ENCODE results near the gene MACROD2. TPM values are rescaled to one million over a fixed set of nuclear protein-coding genes. Genes with fewer than 3 reads are reported as not detected.

MACROD2 gene
- total and polyA plus RNA-seq, 2 donors (not counting 1 experiment from before 2014, with no cell fraction given), result 5.3 to 6.7 TPM

DNA sequence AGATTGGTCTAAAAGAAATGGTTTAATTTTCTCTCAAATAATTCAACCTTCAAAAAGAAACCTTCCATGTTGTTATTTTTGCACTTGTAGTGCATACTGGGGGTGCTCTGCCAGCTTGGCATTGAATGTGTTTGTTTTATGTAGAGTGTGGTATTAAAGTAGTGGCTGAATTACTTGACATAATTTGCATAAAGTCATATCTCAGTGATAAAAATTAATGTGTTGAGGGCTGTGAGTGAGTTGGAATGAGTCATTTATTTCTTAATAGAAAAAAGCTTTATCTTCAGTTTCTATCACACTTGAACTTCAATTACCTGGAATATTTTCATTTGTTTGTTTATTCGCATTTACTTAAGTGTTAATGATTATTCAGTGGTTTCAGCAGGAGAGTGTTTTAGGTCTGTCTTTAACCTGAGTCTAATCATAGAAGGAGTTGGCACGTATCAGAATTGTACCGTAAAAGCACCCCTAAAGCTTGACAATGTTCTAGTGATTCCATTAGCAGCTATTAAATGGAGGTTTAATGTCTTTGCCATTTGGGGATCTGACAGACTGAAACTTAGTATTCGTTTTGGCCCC lies 1143.3 kb downstream of the MACROD2 start:
- H3K9ac ChIP-seq (ENCODE audit: low read length), result no peak overlapping the region
- no peaks in the 10 kb centered on the region for H3K4me1 Mint-ChIP-seq
- CTCF ChIA-PET, result no interaction called here

GRCh38 chr20:15139522-15139921 lies 1144.2 kb downstream of the MACROD2 start:
- Histone ChIP-seq H3K4me1 (ENCODE audit: control insufficient read depth in 2 of 2, insufficient read depth in 2 of 2, low read length in 2 of 2) (no peaks in the 10 kb centered on the region), H3K9me3 (ENCODE audit: control extremely low read depth in 1 of 3, control insufficient read depth in 2 of 3, insufficient read depth in 1 of 3, low read length in 2 of 3) (no peaks in the 10 kb centered on the region), H3K27ac (ENCODE audit: low read length in 2 of 2) (no peak overlapping the region), H3K4me2 (replicated peaks; ENCODE audit: low read depth, low read length, poor library complexity, severe bottlenecking) (no peak overlapping the region), H4K20me1 (ENCODE audit: control insufficient read depth, insufficient read depth, low read length, poor library complexity, severe bottlenecking) (no peaks in the 10 kb centered on the region), H3K79me2 (ENCODE audit: control insufficient read depth, insufficient read depth, low read length) (no peaks in the 10 kb centered on the region), H3K4me3 (ENCODE audit: control extremely low read depth in 1 of 5, extremely low read depth in 1 of 5, insufficient read depth in 1 of 5, low read depth in 2 of 5, low read length in 4 of 5) (no peak overlapping the region), H3K27me3 (replicated peaks in 1 of 4; ENCODE audit: control extremely low read depth in 1 of 4, control insufficient read depth in 3 of 4, insufficient read depth in 4 of 4, low read length in 3 of 4) (no peaks in the 10 kb centered on the region), H3K36me3 (replicated peaks in 1 of 2; ENCODE audit: control extremely low read depth in 1 of 2, control insufficient read depth in 1 of 2, extremely low read depth in 1 of 2, insufficient read depth in 2 of 2, low read length in 1 of 2) (no peaks in the 10 kb centered on the region), H2AFZ (ENCODE audit: insufficient read depth, low read depth, low read length, poor library complexity, severe bottlenecking) (no peak overlapping the region), H3K9ac (ENCODE audit: low read length) (no peak overlapping the region)
- Mint-ChIP-seq H3K27ac (no peak overlapping the region), H3K9me3 (ENCODE audit: insufficient read depth) (no peaks in the 10 kb centered on the region), H3K4me1 (no peaks in the 10 kb centered on the region), H3K27me3 (no peaks in the 10 kb centered on the region), H3K4me3 (no peak overlapping the region)
- no peak for TF ChIP-seq EZH2 (IDR thresholded peaks at IDR 0.05; ENCODE audit: borderline replicate concordance, insufficient read depth, low read depth, low read length, poor library complexity, severe bottlenecking)
- TF ChIP-seq, protein P1, sequence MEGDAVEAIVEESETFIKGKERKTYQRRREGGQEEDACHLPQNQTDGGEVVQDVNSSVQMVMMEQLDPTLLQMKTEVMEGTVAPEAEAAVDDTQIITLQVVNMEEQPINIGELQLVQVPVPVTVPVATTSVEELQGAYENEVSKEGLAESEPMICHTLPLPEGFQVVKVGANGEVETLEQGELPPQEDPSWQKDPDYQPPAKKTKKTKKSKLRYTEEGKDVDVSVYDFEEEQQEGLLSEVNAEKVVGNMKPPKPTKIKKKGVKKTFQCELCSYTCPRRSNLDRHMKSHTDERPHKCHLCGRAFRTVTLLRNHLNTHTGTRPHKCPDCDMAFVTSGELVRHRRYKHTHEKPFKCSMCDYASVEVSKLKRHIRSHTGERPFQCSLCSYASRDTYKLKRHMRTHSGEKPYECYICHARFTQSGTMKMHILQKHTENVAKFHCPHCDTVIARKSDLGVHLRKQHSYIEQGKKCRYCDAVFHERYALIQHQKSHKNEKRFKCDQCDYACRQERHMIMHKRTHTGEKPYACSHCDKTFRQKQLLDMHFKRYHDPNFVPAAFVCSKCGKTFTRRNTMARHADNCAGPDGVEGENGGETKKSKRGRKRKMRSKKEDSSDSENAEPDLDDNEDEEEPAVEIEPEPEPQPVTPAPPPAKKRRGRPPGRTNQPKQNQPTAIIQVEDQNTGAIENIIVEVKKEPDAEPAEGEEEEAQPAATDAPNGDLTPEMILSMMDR (IDR thresholded peaks at IDR 0.05), result no peak
- intact Hi-C loops (cut with micrococcal nuclease), result no loop called here
- ChIA-PET CTCF (interaction anchor here (0.6 kb wide), 1 partner anchor 257 kb away, joined by 3 read pairs; no protein-coding TSS in a partner anchor), POLR2A (no interaction called here)
- WGBS (ENCODE audit: insufficient coverage), result 100% methylated on average over 1 of the region's 2 CpGs
- ATAC-seq (ENCODE audit: low read depth) (no peak), DNase-seq (no peak)

More for the DNA sequence above, 1143.3 kb downstream of the MACROD2 start:
- Histone ChIP-seq H3K27me3 (replicated peaks in 1 of 4; ENCODE audit: control extremely low read depth in 1 of 4, control insufficient read depth in 3 of 4, insufficient read depth in 4 of 4, low read length in 3 of 4) (no peaks in the 10 kb centered on the region), H3K36me3 (replicated peaks in 1 of 2; ENCODE audit: control extremely low read depth in 1 of 2, control insufficient read depth in 1 of 2, extremely low read depth in 1 of 2, insufficient read depth in 2 of 2, low read length in 1 of 2) (no peaks in the 10 kb centered on the region), H3K9me3 (ENCODE audit: control extremely low read depth in 1 of 3, control insufficient read depth in 2 of 3, insufficient read depth in 1 of 3, low read length in 2 of 3) (no peaks in the 10 kb centered on the region), H3K27ac (ENCODE audit: low read length in 2 of 2) (no peak overlapping the region), H3K4me1 (ENCODE audit: control insufficient read depth in 2 of 2, insufficient read depth in 2 of 2, low read length in 2 of 2) (no peaks in the 10 kb centered on the region), H2AFZ (ENCODE audit: insufficient read depth, low read depth, low read length, poor library complexity, severe bottlenecking) (no peak overlapping the region), H3K4me3 (ENCODE audit: control extremely low read depth in 1 of 5, extremely low read depth in 1 of 5, insufficient read depth in 1 of 5, low read depth in 2 of 5, low read length in 4 of 5) (no peak overlapping the region), H4K20me1 (ENCODE audit: control insufficient read depth, insufficient read depth, low read length, poor library complexity, severe bottlenecking) (no peaks in the 10 kb centered on the region), H3K79me2 (ENCODE audit: control insufficient read depth, insufficient read depth, low read length) (no peaks in the 10 kb centered on the region), H3K4me2 (replicated peaks; ENCODE audit: low read depth, low read length, poor library complexity, severe bottlenecking) (no peak overlapping the region)
- Mint-ChIP-seq H3K4me3 (no peak overlapping the region), H3K9me3 (ENCODE audit: insufficient read depth) (no peaks in the 10 kb centered on the region), H3K27me3 (no peaks in the 10 kb centered on the region), H3K27ac (no peak overlapping the region)
- POLR2A ChIA-PET, result no interaction called here
- intact Hi-C loops (cut with micrococcal nuclease), result no loop called here
- ATAC-seq (ENCODE audit: low read depth), result no peak
- no peak for TF ChIP-seq EZH2 (IDR thresholded peaks at IDR 0.05; ENCODE audit: borderline replicate concordance, insufficient read depth, low read depth, low read length, poor library complexity, severe bottlenecking)
- TF ChIP-seq, protein P1 (IDR thresholded peaks at IDR 0.05), result no peak
- DNase-seq, result no peak
- WGBS (ENCODE audit: insufficient coverage), result 67% methylated on average over 1 of the region's 4 CpGs
